ENCODE data around the gene EEFSEC. TPM values are rescaled to one million over a fixed set of nuclear protein-coding genes. Genes with fewer than 3 reads are reported as not detected.

The EEFSEC gene
- total RNA-seq, 1 experiment from 2014 or later: 9.5 TPM

- H3K14ac ChIP-seq (ENCODE audit: insufficient read depth, low read length): no peak overlapping the region
- H3K4ac ChIP-seq (ENCODE audit: low read depth, low read length): no peak overlapping the region
- no peak overlapping the region for H2AK5ac ChIP-seq (ENCODE audit: insufficient read length, low read length)
- no peak overlapping the region for H3K56ac ChIP-seq (ENCODE audit: insufficient read length, low read depth, low read length)
- H3K79me1 ChIP-seq (ENCODE audit: insufficient read depth, low read depth, low read length, poor library complexity, severe bottlenecking): no peaks in the 10 kb centered on the region
- H4K20me1 ChIP-seq (ENCODE audit: control insufficient read depth, insufficient read depth, insufficient read length): no peaks in the 10 kb centered on the region
- no peak for TF ChIP-seq CTCF (conservative IDR thresholded peaks at IDR 0.05)
- no peaks in the 10 kb centered on the region for H3K27me3 ChIP-seq (ENCODE audit: insufficient read depth, low read length)
- H3K27me3 Mint-ChIP-seq (ENCODE audit: low read depth): no peaks in the 10 kb centered on the region; the same call in 1 of the 2 replicates
- no peak overlapping the region for H4K8ac ChIP-seq (replicated peaks; ENCODE audit: insufficient read length, low read depth, low read length)
- H3K9me3 ChIP-seq (ENCODE audit: control insufficient read depth, low read depth, low read length): no peaks in the 10 kb centered on the region
- H2BK120ac ChIP-seq (ENCODE audit: low read depth, low read length, poor library complexity, severe bottlenecking): no peak overlapping the region
- peaks cover 10 to 13% of the 10 kb centered on the region in 2 experiments for H3K4me1 Mint-ChIP-seq
- H2AFZ ChIP-seq (ENCODE audit: low read length): no peak overlapping the region
- H3K18ac ChIP-seq (ENCODE audit: insufficient read length, low read depth, low read length): no peak overlapping the region
- no peak overlapping the region for H4K5ac ChIP-seq (ENCODE audit: insufficient read length, low read depth, low read length)
- no peak overlapping the region for H4K91ac ChIP-seq (ENCODE audit: insufficient read length, low read depth, low read length)
- no peaks in the 10 kb centered on the region for H3K9me3 Mint-ChIP-seq
- no peaks in the 10 kb centered on the region for H3K23me2 ChIP-seq (ENCODE audit: insufficient read length, low read depth, low read length, poor library complexity, severe bottlenecking)
- no peak overlapping the region for H3K4me2 ChIP-seq (ENCODE audit: insufficient read depth, insufficient read length, low read length)
- H2BK5ac ChIP-seq (ENCODE audit: insufficient read length, low read length): no peak overlapping the region
- H3T11ph ChIP-seq (ENCODE audit: low read length): no peak overlapping the region
- no peak overlapping the region for H3K23ac ChIP-seq (ENCODE audit: insufficient read length, low read depth, low read length)
- H3K27ac Mint-ChIP-seq: no peak overlapping the region; a peak in 3 of 7 replicates
- no peak overlapping the region for H2BK12ac ChIP-seq (ENCODE audit: insufficient read length, low read depth, low read length)
- no peak overlapping the region for H3K9ac ChIP-seq (ENCODE audit: extremely low read depth, insufficient read length, low read length)
- no peak overlapping the region for H2BK20ac ChIP-seq (ENCODE audit: low read depth, low read length, poor library complexity, severe bottlenecking)
- H3K36me3 Mint-ChIP-seq (ENCODE audit: insufficient read depth in 1 of 3, low read depth in 3 of 3): peaks cover 0 to 2% (median 0%) of the 10 kb centered on the region in 3 experiments; a peak in 2 of 7 replicates
- H3K27ac ChIP-seq (ENCODE audit: insufficient read length, low read depth, low read length): no peak overlapping the region
- WGBS (ENCODE audit: extremely low coverage, insufficient read length, low lambda C conversion rate): no CpG with 5 or more reads among the region's 7 CpGs
- H3K79me2 ChIP-seq (ENCODE audit: insufficient read depth, low read length): no peaks in the 10 kb centered on the region
- no peak overlapping the region for H2BK15ac ChIP-seq (ENCODE audit: low read depth, low read length)
- no peak for DNase-seq
- no peak overlapping the region for H3K4me3 Mint-ChIP-seq
- H3K4me1 ChIP-seq (ENCODE audit: insufficient read depth, low read length): no peaks in the 10 kb centered on the region
These were observed 99.9 kb downstream of the EEFSEC start for GRCh38 chr3:128253150-128253549.
